Type B pancreatic cell (in vitro differentiated cells): Measurements from ENCODE around the gene TNNC1. TPM values are rescaled to one million over a fixed set of nuclear protein-coding genes. Genes with fewer than 3 reads are reported as not detected.

ENCODE experiments used
- DNase-seq: peaks from one replicate; pipeline ENCODE4 v3.0.0; 2021; ENCODE audit warnings: mixed read lengths; ENCODE audit not compliant: unreplicated experiment; ENCODE audit errors: extremely low spot score
- H3K27ac Mint-ChIP-seq: 2 replicates; pipeline ENCODE4 v1.8.0; 2021; ENCODE audit warnings: mild to moderate bottlenecking, mixed read lengths
- H3K27me3 Mint-ChIP-seq: 2 replicates; pipeline ENCODE4 v1.8.0; 2021; ENCODE audit warnings: mixed read lengths
- H3K36me3 Mint-ChIP-seq: 2 replicates; pipeline ENCODE4 v1.8.0; 2021; ENCODE audit warnings: mixed read lengths
- H3K4me1 Mint-ChIP-seq: one replicate; pipeline ENCODE4 v1.8.0; 2021; ENCODE audit warnings: mixed read lengths; ENCODE audit not compliant: unreplicated experiment
- H3K4me3 Mint-ChIP-seq: 2 replicates; pipeline ENCODE4 v1.8.0; 2021; ENCODE audit warnings: mild to moderate bottlenecking, mixed read lengths
- H3K9me3 Mint-ChIP-seq: 2 replicates; pipeline ENCODE4 v1.8.0; 2021; ENCODE audit warnings: mixed read lengths
- total RNA-seq: library from RNA; stranded (reverse); gene quantifications from 2 replicates; pipeline ENCODE4 v1.2.1, GENCODE V29; 2021; ENCODE audit warnings: low replicate concordance
- TF ChIP-seq, protein P1 (sequence below): fragments of 200-600 bp; sonication (generic); conservative IDR thresholded peaks from 2 replicates; pipeline ENCODE4 v1.5.0; 2021; ENCODE audit warnings: antibody characterized with exemption, mild to moderate bottlenecking

TNNC1 gene
- total RNA-seq, 1 donor from 2014 or later, result 6.6 TPM

GRCh38 chr3:52403271-52403841 is 50.5 kb downstream of the TNNC1 start:
- H3K4me3 Mint-ChIP-seq, result no peak overlapping the region
- DNase-seq, result no peak
- no peaks in the 10 kb centered on the region for H3K9me3 Mint-ChIP-seq
- H3K36me3 Mint-ChIP-seq, result peaks cover 11% of the 10 kb centered on the region
- no peaks in the 10 kb centered on the region for H3K27me3 Mint-ChIP-seq
- no peak overlapping the region for H3K27ac Mint-ChIP-seq
- H3K4me1 Mint-ChIP-seq, result peaks cover 4% of the 10 kb centered on the region
- TF ChIP-seq, protein P1, sequence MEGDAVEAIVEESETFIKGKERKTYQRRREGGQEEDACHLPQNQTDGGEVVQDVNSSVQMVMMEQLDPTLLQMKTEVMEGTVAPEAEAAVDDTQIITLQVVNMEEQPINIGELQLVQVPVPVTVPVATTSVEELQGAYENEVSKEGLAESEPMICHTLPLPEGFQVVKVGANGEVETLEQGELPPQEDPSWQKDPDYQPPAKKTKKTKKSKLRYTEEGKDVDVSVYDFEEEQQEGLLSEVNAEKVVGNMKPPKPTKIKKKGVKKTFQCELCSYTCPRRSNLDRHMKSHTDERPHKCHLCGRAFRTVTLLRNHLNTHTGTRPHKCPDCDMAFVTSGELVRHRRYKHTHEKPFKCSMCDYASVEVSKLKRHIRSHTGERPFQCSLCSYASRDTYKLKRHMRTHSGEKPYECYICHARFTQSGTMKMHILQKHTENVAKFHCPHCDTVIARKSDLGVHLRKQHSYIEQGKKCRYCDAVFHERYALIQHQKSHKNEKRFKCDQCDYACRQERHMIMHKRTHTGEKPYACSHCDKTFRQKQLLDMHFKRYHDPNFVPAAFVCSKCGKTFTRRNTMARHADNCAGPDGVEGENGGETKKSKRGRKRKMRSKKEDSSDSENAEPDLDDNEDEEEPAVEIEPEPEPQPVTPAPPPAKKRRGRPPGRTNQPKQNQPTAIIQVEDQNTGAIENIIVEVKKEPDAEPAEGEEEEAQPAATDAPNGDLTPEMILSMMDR, result no peak

DNA sequence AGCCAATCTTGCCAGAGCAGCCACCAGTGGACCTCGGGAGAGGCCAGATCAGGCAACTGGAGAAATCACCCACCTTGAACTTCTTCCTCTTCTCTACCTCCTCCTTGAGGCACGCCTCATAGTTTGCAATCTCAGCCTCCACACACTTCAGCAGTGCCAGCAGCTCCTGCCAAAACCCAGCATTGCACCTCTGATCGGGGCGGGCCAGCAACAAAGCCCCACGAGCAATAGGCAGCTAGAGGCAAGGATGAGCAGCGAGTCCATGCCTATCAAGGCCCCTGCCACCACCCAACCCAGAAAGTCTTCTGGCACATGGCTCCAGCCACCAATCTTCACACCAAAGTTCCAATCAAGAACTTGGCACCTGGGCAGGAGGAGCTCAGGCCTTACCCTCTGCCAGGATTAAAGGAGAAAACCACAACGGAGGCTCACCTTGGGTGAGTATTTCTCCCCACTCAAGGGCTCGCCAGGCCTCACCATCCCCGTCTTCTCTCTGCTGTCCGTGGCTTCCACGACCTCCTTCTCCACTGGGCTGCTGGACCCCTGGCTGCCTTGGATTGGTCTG is 51.1 kb downstream of the TNNC1 start:
- Mint-ChIP-seq H3K36me3 (peaks cover 7% of the 10 kb centered on the region), H3K4me1 (no peaks in the 10 kb centered on the region), H3K27me3 (no peaks in the 10 kb centered on the region), H3K27ac (no peak overlapping the region), H3K4me3 (no peak overlapping the region), H3K9me3 (no peaks in the 10 kb centered on the region)
- DNase-seq, result no peak
- TF ChIP-seq, protein P1, result no peak

GRCh38 chr3:52402101-52402521 is 51.7 kb downstream of the TNNC1 start:
- H3K4me3 Mint-ChIP-seq, result no peak overlapping the region
- no peaks in the 10 kb centered on the region for H3K4me1 Mint-ChIP-seq
- H3K27me3 Mint-ChIP-seq, result no peaks in the 10 kb centered on the region
- no peaks in the 10 kb centered on the region for H3K9me3 Mint-ChIP-seq
- no peak for DNase-seq
- peaks cover 7% of the 10 kb centered on the region for H3K36me3 Mint-ChIP-seq
- H3K27ac Mint-ChIP-seq, result no peak overlapping the region
- TF ChIP-seq, protein P1, result no peak

DNA sequence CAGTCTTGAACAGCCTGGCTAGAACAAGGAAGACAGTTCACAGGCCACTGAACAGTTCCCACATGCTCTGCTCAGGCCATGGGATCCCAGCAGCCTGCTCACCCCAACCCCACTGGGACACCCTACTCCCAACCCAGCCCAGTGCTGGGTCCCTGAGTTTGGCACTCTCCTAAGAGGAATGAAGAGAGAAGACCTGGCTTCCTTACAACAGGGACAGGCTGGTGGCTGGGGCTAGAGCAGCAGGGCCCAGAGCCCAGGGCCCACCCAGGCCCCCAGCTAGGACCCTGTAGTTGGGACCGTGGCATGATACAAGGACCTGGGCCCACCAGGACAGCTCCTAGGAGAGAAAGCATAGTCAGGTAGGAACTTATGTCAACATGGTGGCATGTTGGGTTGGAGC is 52.3 kb downstream of the TNNC1 start:
- Mint-ChIP-seq H3K27ac (no peak overlapping the region), H3K36me3 (peaks cover 7% of the 10 kb centered on the region)
- no peak for DNase-seq

More for the DNA sequence above, 52.3 kb downstream of the TNNC1 start:
- no peaks in the 10 kb centered on the region for H3K4me1 Mint-ChIP-seq
- TF ChIP-seq, protein P1, result no peak
- no peaks in the 10 kb centered on the region for H3K27me3 Mint-ChIP-seq
- no peaks in the 10 kb centered on the region for H3K9me3 Mint-ChIP-seq
- no peak overlapping the region for H3K4me3 Mint-ChIP-seq

Other genes with a start within 250 kb of the TNNC1 start
- 0.22 TPM in 1 of 2 replicates, not detected in the other for gene TLR9, start 228.4 kb downstream of the TNNC1 start, total RNA-seq
- gene TWF2, start 214.9 kb downstream of the TNNC1 start, total RNA-seq, result 33.7 and 39.3 TPM in 2 replicates
- 5.2 and 8.0 TPM in 2 replicates for gene PPM1M, start 208.3 kb downstream of the TNNC1 start, total RNA-seq
- gene WDR82, start 175.4 kb downstream of the TNNC1 start, total RNA-seq, result 74.2 and 96.8 TPM in 2 replicates
- gene GLYCTK, start 166.2 kb downstream of the TNNC1 start, total RNA-seq, result 29.7 and 50.5 TPM in 2 replicates
- gene DNAH1, start 137.7 kb downstream of the TNNC1 start, total RNA-seq, result 2.6 and 7.3 TPM in 2 replicates
- 80.9 and 106 TPM in 2 replicates for gene BAP1, start 44.0 kb downstream of the TNNC1 start, total RNA-seq
- gene PHF7, start 43.4 kb downstream of the TNNC1 start, total RNA-seq, result 3.9 and 8.2 TPM in 2 replicates
- gene SEMA3G, start 8.9 kb downstream of the TNNC1 start, total RNA-seq, result 0.45 and 0.77 TPM in 2 replicates
- gene NISCH, start 1.6 kb upstream of the TNNC1 start, total RNA-seq, result 105 and 149 TPM in 2 replicates
- 0.12 TPM in 1 of 2 replicates, not detected in the other for gene STAB1, start 41.3 kb upstream of the TNNC1 start, total RNA-seq
- gene NT5DC2, start 79.8 kb upstream of the TNNC1 start, total RNA-seq, result 105 and 231 TPM in 2 replicates
- 19.0 and 22.8 TPM in 2 replicates for gene UQCC5, start 82.6 kb upstream of the TNNC1 start, total RNA-seq
- gene PBRM1, start 231.9 kb upstream of the TNNC1 start, total RNA-seq, result 78.3 and 88.6 TPM in 2 replicates
- gene GNL3, start 232.0 kb upstream of the TNNC1 start, total RNA-seq, result 114 and 118 TPM in 2 replicates